Measurements from ENCODE around the gene IMP3. TPM values are rescaled to one million over a fixed set of nuclear protein-coding genes. Genes with fewer than 3 reads are reported as not detected.

IMP3 gene
- polyA plus RNA-seq, 1 donor, result 30.2 TPM

DNA sequence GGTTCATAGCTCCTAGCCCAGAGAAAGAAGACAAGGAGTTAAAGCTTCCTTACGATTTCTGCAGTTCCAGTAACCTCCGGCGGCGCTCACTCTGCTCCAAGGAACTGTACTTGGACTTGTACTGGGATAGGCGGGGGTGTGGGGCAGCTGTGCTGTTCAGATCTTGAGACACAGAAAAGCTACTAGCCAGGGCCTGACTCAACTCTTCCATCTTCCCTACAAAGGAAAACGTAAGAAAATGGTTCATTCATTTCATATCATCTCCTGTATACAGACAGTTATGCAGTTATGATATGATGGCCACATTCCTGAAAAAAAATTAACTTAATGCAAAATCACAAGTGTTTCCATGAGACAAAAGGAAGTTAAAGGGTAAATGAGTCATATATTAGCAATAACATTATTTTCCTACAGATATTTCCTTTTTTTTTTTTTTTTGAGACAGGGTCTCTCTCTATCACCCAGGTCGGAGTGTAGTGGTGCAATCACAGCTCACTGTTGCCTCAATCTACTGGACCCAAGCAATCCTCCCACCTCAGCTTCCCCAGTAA lies 19.1 kb downstream of the IMP3 start:
- peak; percentile 93 for DNase-seq (ENCODE audit: low read depth)

GRCh38 chr15:75620058-75620820 lies 19.8 kb downstream of the IMP3 start:
- DNase-seq (ENCODE audit: low read depth), result peak; percentile 77

- DNase-seq (ENCODE audit: low read depth), result no peak
These were observed 23.3 kb downstream of the IMP3 start for GRCh38 chr15:75616766-75617165.

DNA sequence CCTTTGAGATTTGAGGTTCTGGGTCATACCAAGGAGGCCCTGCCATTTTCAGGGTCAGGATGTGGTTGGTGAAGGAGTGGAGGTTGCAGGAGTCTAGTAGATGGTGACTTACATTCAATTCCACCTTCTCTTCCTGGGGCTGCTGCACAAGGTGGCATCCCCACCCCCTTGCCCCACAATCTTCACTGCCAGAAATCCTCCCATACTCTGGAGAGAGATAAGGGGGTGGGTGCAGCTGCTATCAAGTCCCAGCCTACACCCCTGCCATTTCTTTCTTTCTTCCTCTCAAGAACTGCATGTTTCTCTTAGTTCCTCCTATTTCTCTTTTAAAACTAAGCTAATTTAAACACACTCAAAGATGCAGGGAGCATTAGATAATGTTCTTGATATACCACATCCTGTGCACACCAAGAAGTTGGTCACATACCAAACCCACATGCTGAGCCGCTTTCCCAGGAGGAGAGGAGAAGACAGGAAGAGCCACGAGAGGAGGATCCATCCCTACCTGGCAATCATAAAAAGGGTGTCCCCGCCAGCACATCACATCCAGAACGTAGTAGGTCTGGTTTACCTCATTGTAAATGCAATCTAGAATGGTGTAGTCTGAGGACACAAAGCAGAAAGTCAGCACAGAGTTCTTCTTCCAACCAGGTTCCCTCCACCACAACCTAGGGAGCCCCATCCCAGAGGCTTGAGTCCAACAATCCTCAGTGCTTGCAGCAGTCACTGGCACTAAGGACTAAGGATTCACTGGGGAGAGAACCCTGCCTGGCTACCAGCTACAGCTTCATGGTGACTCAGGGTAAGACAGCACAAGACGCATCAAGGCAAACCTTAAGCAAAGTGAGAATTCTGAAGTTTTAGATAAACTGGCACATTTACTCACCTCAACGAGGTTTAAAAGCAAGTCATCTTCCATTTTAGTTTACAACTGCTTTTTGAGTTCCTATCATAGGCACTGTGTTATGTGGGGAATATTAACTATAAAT lies 33.0 kb downstream of the IMP3 start:
- DNase-seq (ENCODE audit: low read depth), result no peak

DNA sequence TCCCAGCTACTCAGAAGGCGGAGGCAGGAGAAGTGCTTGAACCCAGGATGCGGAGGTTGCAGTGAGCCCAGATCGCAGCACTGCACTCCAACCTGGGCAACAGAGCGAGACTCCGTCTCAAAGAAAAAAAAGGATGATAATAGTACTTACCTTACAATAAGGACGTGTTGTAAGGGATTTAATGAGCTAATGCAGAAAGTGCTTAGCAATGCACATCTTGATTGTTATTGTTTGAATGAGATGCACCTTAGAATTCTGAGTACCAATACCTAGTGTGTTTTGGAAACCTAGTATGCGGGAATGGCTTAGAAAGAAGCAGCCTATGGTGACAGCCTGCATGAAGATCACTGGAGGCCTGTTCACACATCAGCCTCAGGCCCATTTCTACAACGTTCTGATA lies 34.0 kb downstream of the IMP3 start:
- DNase-seq (ENCODE audit: low read depth), result no peak

- DNase-seq (ENCODE audit: low read depth), result no peak
These were observed 40.6 kb downstream of the IMP3 start for GRCh38 chr15:75599401-75599800.

GRCh38 chr15:75598361-75598760 lies 41.7 kb downstream of the IMP3 start:
- no peak for DNase-seq (ENCODE audit: low read depth)

- no peak for DNase-seq (ENCODE audit: low read depth)
These were observed 42.2 kb downstream of the IMP3 start for GRCh38 chr15:75597667-75598341.

DNA sequence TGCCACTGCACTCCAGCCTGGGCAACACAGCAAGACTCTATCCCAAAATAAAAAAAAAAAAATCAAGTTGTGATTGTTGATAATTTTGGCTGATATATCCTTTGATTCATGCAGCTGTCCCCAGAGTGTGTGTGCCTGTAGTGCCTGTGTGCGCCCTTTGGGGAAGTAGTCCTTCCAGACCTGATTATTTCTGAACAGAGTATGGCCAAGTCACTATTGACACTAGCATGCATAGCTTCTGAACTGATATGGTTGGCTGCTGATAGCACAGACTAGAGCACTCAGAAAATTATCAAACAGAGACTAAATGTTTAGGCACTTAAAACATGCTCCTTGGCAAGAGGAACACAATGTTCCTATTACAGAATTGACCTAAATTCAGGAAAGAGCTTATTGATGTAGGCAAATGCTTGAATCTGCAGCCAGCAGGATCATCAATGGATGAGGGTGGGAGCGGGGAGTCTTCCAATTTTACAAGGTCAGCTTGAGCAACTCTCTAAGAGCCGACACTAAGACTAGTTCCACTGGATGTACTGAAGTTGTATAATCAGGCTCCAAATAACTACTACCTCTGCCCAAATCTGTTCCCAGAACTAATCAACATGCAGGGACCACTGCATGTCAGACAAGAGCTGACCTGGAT lies 43.2 kb downstream of the IMP3 start:
- DNase-seq (ENCODE audit: low read depth), result no peak

DNA sequence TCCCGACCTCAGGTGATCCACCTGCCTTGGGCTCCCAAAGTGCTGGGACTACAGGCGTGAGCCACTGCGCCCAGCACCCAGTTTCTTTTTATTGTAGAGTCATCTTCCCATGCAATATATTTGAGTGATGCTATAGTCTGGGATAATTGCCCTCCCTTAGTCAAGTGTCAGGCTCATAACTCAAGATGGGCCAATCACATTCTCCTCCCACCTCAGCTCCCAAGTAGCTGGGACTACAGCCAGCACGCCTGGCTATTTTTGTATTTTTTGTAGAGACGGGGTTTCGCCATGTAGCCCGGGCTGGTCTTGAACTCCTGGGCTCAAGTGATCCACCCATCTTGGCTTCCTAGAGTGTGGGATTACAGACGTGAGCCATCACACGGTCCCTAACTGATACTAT lies 45.7 kb downstream of the IMP3 start:
- DNase-seq (ENCODE audit: low read depth), result no peak

GRCh38 chr15:75591655-75592364 lies 48.2 kb downstream of the IMP3 start:
- DNase-seq (ENCODE audit: low read depth), result no peak

- no peak for DNase-seq (ENCODE audit: low read depth)
These were observed 49.8 kb downstream of the IMP3 start for GRCh38 chr15:75590239-75590638.

Other genes with a start within 250 kb of the IMP3 start
- 28.2 TPM for gene SIN3A, start 188.5 kb downstream of the IMP3 start, polyA plus RNA-seq (ENCODE audit: insufficient read length)
- gene PTPN9, start 60.9 kb downstream of the IMP3 start, polyA plus RNA-seq (ENCODE audit: insufficient read length), result 17.4 TPM
- 17.6 TPM for gene SNUPN, start 14.5 kb downstream of the IMP3 start, polyA plus RNA-seq (ENCODE audit: insufficient read length)
- 12.6 TPM for gene SNX33, start 7.7 kb upstream of the IMP3 start, polyA plus RNA-seq (ENCODE audit: insufficient read length)
- 108 TPM for gene CSPG4, start 72.6 kb upstream of the IMP3 start, polyA plus RNA-seq (ENCODE audit: insufficient read length)
- gene UBE2Q2, start 203.2 kb upstream of the IMP3 start, polyA plus RNA-seq (ENCODE audit: insufficient read length), result 47.1 TPM

All from forelimb muscle (tissue), 1 donor.